HG03565 (cell line): Measurements from ENCODE around the gene DLX4.

Experiments used
- ATAC-seq: cut with Tn5 transposase; IDR thresholded peaks from one replicate; pipeline ENCODE4 v1.9.1; 2021; ENCODE audit warnings: mild to moderate bottlenecking, moderate library complexity; ENCODE audit not compliant: unreplicated experiment

Gene DLX4

DNA sequence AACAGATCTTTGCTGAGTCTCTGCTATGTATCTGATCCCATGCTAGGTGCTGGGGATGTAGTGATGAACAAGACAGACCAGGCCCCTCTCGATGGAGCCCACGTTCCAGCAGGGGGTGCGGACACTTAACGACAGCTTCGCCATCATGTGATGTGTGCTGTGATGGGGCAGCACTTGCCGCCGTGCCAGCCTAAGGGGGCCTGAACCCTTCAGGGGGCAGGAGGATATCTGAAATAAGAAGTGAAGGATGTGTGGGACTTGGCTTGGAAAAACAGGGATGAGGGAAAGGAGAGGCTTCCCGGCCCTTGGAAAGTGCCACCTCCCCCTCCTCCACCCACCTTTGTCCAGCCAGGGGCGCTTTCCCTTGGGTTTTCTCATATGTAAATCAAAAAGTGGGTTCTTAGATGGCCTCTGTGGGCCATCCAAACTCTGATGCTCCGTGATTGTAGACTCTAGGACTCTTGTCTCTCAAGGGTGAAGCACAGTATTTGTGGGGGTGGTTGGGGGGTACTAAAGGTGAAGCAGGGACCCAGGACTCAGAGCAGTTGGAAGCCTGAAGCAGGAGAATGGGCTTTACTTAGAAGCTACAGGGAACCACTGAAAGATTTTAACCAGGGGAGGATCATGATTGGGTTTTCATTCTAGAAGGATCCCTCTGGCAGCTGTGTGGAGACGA is 30.0 kb downstream of the DLX4 start:
- ATAC-seq = no peak

DNA sequence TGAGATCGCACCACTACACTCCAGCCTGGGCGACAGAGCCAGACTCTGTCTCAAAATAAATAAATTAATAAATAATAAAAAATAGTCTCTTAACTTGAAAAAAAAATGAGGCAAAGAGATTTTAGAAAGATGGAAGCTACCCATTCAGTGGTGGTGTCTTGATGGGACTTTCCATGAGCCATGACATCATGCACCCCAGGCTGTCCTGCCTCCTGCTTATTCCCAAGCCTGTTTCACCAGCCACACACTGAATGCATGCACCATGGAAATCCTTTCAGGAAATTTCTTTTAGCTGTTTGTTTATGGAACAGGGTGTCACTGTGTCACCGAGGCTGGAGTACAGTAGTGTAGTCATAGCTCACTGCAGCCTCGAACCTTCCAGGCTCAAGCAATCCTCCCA is 34.9 kb downstream of the DLX4 start:
- no peak for ATAC-seq

DNA sequence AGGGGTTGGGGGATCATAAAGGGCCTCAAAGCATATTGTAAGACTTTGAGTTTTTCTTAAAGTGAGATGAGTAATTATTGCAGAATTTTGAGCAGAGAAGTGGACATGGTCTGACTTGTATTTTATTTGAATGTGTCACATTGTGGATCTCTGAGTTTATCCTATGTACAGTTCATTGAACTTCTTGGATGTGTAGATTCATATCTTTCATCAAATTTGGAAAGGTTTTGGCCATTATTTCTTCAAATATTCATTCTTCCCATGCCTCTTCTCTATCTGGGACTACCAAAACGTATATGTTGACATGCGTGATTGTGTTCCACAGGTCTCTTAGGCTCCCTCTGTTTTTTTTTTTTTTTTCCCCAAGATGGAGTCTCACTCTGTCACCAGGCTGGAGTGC is 40.3 kb downstream of the DLX4 start:
- ATAC-seq = no peak

DNA sequence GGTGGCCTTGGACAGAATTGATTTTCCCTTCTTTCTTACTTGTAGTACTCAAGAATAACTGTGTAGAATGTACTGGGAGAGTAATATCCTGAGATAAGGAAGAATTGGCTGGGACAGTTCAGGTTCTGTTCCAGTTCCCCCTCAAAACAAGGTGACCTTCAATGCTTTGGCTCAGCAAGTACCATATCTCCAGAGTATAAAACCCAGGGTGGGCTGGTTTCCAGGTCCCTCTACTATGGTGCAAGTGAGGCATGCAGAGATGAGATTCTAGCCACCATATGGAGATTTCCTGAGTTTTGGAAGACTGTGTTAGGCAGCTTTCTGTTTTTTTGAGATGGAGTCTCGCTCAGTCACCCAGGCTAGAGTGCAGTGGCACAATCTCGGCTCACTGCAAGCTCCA is 44.1 kb downstream of the DLX4 start:
- ATAC-seq = no peak

DNA sequence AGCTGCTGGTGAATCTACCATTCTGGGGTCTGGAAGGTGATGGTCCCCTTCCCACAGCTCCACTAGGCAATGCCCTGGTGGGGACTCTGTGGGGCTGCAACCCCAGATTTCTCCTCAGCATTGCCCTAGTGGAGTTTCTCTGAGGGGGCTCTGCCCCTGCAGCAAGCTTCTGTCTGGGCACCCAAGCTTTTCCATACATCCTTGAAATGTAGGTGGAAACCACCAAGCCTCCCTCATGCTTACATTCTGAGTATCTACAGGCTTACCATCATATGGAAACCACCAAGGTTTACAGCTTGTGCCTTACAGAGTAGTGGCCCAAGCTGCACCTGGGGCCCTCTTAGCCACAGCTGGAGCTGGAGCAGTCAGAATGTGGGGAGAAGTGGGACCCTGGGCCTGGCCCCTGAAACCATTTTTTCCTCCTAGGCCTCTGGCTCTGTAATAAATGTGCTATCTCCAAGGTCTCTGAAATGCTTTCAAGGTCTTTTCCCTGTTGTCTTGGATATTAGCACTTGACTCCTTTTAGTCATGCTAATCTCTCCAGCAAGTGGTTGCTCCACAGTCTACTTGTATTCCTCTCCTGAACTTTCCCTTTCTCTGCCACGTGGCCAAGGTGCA is 45.6 kb downstream of the DLX4 start:
- no peak for ATAC-seq

DNA sequence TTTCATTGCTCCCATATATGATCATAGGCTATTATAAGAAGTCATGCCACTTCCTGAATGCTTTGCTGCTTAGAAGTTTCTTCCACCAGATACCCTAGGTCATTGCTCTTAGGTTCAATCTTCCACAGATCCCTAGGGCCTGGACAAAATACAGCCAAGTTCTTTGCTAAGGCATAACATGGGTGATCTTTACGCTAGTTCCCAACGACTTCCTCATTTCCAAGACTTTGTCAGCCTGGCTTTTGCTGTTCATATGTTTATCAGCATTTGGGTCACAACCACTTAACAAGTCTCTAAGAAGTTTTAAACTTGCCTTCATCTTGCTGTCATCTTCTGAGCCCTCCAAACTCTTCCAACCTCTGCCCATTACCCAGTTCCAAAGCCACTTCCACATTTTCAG is 46.2 kb downstream of the DLX4 start:
- ATAC-seq = no peak

DNA sequence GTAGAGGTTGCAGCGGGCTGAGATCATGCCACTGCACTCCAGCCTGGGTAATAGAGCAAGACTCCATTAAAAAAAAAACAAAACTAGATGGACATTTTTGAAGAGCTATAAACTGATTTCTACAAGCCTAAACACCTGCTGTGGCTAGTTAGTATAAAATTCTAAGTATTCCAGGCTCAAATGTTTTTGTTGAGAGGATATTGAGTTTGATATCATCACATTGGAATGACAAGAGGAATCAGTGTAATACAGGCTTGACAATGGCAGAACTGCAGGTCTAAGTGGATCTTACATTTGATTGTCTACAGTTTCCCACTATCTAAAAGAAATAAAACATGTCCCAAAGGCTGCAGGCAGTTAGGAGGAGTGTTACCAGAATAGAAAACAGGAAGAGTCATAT is 49.9 kb downstream of the DLX4 start:
- ATAC-seq = no peak

DNA sequence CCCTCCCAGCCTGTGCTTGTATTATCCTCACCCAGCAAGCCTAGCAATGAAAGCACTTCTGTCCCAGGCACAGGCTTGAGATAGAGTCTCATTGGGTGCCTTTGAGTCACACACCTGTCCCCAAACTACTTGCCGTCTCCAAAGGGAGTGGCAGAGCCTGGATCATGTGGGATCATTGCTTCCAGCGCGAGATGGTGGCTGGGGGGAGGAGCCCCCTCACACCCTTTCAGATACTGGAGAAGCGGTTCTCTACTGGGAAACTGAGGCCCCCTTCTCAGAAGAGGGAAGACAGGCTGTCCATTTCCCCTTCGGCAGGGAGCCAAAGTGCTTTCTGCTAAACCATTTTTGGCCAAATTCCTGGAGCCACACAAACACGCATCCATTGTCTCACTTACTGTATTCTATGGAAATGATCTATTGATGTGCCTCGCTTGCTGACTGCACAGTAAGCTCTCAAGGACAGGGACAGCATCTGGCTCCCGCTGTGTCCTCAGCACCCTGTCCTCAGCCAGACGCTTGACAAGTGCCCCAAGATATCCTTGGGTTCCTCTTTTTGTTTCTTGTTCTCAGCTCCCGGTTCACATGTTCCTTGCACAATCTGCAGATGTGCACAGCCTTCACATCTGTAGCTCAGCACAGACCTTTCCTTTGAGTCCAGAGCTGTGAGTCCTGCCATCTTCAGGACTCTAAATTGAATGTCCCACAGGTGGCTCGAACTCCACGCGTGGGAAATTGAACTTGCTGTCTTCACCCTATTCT is 52.0 kb downstream of the DLX4 start:
- no peak for ATAC-seq

DNA sequence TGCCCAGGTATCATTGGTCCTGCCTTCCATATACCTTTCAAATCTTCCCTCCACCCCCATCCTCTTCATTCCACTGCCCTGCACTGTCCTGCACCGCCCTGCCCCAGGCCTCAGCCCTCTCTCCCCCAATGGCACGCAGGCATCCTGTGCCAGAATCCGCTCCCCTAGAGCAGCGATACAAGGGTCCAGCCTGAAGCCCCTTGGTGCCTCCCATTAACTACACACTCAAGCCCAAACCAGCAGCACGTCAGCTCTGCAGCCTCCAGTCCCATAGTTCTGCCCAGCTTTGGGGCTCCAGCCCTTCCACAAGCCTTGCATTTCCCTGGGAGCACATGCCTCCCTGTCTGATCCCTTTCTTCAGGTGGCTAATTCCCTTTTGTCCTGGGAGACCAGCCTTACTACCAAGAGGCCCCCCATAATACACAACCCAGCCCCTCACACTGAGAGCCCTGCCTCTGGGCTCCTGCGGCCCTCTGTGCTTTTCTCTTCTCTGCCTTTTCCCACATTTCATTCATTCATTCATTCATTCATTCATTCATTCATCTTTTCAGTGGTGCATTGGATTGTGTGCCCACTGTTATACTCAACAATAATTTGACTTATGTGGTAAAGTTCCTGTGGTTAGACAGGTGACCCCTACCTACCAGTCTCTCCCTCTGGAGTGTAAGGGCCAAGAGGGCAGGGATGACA is 52.8 kb downstream of the DLX4 start:
- ATAC-seq = no peak

DNA sequence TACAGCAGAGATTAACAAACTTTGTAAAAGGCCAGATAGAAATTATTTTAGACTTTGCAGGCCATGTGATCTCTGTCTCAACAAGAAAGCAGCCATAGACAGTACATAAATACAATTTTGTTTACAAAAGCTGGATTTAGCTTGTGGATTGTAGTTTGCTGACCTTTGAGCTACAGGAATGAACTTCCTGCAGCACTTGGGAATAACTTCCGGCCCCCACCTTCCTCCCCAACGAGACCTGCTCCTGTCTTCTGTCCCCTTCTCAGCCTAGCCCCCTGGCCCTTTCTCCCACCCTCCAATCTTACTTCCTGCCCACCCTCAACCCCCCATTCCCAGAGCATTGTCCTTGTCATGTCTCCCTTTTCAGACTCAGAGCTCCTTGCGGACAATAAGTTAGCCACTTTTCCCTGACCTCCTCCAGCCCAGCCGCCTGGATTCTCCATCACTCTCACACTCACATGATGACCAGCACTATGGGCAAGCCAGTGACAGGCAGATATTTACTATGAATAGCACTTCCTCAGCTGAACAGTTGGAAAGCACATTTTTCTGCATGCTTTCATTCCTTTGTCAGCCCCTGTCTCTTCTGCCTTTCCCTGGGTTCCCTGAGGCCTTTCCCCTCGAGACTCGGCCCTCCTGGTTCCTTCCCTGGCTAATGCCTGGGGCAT is 53.6 kb downstream of the DLX4 start:
- ATAC-seq = no peak

DNA sequence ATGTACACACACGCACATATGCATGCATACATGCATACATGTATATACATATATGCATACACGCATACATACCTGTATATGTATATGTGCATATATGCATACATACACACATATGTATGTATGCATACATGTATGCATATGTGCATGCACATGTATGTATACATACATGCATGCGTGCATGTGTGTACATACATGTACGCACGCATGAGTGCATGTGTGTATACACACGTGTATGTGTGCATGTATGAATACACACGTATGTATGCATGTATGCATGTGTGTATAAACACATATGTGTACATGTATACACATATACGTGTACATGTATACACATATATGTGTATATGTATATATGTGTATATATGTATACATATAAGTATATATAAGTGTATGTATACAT is 54.5 kb downstream of the DLX4 start:
- ATAC-seq = no peak
